NCI-H82 treated with DMSO at 0.1 percent for 48 hours (cell line): ENCODE measurements around the gene RCC2.
"Not testable (repeated sequence)": the region's sequence is repeated elsewhere in the genome, so short reads cannot be mapped to it uniquely, and the experiment has no call there.

Experiments used
- DNase-seq: peaks from one replicate; lab custom pipeline; 2025; ENCODE audit not compliant: unreplicated experiment; lab: John Stamatoyannopoulos, UW

RCC2 gene

DNA sequence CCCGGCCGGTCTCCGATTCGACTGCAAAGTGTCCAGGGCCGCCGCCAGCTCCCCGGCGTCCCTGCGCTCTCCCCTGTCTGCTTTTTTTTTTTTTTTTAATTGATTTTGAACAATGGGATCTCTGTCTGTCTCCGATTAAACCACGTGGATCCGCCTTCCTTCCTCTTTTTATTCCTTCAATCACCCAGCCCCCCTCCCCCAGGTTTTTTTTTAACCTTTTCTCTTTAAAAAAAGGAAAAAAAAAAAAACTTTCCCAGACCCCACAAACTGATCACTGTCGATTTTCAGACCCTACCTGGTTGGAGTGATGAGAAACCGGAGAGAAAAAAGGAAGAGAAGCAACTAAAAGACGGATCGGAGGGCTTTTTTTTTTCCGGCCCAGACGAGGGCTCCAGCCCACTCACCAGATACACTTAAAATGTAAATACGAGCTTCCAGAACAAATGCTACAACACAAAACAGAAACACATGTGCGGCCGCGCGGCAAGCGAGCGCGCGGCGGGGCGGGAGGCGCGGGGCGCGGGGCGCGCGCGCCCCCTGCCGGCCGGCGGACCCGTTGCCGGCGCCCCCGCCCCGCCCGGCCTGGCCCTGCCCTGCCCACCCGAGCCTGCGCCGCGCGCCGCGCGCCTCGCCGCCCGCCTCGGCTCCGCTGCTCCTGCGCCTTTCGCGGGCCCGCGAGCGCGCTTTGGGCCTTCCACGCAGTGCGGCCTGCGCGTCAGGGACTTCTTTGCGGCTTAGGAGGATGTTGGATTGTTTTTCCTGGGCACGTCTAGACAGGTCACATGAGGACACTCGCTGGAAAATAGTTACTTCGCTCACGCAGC is at the start of gene RCC2:
Gene RCC2 (minus strand): TSS at position 428 of the 824 bp plus-strand sequence. CDS start 1,163 bp downstream, outside the sequence.
- DNase-seq: peak; percentile 53

DNA sequence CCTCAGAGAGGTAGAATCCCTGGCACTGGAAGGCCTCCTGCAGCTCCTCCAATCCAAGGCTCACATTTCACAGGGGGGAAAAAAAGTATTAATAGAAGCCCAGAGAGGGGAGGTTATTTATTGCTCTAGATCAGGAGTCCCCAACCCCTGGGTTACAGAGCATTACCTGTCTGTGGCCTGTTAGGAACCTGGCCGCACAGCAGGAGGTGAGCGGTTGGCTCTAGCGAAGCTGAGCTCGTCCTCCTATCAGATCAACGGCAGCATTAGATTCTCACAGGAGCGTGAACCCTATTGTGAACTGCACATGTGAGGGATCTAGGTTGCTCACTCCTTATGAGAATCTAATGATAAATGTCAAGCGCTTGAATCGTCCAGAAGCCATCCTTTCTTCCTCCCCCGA is 46.8 kb upstream of the RCC2 start:
- no peak for DNase-seq

DNA sequence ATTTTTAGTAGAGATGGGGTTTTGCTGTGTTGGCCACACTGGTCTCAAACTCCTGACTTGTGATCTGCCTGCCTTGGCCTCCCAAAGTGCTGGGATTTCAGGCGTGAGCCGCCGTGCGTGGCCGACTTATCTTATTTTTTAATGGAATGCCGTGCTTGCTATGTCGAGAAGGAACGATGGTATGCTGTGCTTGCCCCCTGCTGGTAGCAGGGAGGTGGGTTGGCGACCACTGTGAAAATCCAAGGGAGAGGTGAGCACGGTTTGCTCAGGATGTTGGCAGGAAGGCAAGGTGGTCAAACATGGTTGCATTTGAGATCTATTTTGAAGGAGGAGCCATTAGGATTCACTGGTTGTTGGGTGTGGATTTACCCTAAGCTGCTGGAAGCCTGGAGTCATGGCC is 45.8 kb upstream of the RCC2 start:
- peak; percentile 5 for DNase-seq

DNA sequence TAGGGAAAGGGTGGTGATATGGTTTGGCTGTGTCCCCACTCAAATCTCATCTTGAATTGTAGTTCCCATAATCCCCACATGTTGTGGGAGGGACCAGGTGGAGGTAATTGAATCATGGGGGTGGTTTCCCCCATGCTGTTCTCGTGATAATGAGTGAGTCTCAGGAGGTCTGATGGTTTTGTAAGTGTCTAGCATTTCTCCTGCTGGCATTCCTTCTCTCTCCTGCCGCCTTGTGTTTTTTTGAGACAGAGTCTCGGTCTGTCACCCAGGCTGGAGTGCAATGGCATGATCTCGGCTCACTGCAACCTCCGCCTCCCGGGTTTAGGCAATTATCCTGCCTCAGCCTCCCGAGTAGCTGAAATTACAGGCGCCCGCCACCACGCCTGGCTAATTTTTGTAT is 42.5 kb upstream of the RCC2 start:
- not testable (repeated sequence) for DNase-seq

DNA sequence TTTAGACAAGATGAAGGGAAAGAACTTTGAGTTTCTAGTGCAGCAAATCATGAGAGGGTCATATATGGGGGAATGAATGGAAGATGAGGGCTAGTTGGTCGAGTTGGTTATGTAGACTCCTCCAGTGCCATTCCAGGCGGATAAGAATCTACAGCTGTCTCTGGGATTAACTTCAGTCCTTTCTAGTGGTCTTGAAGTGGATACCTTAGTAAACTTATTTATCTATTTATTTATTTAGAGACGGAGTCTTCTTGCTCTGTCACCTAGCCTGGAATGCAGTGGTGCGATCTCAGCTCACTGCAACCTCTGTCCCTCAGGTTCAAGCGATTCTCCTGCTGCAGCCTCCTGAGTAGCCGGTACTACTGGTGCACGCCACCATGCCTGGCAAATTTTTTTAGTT is 41.4 kb upstream of the RCC2 start:
- DNase-seq: no peak

DNA sequence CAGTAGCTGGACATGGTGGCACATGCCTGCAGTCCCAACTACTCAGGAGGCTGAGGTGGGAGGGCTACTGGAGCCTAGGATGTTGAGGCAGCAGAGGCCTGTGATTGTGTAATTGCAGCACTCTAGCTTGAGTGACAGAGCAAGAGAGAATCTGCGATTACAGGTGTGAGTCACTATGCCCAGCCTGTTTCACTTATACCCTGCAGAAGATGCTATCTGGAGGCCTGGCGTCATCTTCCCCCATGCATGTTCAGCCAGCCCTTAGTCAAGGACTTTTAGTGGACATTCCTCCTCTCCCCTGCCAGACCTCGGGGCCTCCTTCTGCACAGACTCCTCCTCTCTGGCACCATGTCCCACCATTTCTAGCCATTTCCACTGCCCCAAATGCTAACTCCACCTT is 36.3 kb upstream of the RCC2 start:
- no peak for DNase-seq

DNA sequence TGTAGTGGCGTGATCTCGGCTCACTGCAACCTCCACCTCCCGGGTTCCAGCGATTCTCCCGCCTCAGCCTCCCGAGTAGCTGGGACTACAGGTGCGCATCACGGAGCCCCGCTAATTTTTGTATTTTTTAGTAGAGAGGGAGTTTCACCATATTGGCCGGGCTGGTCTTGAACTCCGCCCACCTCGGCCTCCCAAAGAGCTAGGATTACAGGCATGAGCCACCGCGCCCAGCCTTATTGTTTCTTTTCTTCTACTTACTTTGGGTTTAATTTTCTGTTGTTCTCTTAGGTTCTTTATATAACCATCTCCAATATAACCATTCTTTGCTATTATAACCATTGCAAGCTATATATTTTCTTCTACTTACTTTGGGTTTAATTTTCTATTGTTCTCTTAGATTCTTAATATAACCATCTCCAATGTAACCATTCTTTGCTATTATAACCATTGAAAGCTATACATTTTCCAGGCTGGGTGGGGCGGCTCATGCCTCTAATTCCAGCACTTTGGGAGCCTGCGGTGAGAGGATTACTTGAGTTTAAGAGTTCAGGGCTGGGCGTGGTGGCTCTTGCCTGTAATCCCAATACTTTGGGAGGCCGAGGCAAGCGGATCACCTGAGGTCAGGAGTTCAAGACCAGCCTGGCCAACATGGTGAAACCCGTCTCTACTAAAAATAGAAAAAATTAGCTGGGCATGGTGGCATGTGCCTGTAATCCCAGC is 35.5 kb upstream of the RCC2 start:
- not testable (repeated sequence) for DNase-seq

DNA sequence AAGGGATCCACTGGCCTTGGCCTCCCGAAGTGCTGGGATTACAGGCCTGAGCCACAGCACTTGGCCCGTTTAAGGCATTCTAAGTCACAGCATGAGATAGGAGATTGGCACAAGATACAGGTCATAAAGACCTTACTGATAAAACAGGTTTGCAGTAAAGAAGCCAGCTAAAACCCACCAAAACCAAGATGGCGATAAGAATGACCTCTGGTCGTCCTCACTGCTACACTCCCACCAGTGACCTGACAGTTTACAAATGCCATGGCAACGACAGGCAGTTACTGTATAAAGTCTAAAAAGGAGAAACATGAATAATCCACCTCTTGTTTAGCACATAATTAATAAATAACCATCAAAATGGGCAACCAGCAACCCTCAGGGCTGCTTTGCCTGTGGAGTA is 33.3 kb upstream of the RCC2 start:
- DNase-seq: no peak

DNA sequence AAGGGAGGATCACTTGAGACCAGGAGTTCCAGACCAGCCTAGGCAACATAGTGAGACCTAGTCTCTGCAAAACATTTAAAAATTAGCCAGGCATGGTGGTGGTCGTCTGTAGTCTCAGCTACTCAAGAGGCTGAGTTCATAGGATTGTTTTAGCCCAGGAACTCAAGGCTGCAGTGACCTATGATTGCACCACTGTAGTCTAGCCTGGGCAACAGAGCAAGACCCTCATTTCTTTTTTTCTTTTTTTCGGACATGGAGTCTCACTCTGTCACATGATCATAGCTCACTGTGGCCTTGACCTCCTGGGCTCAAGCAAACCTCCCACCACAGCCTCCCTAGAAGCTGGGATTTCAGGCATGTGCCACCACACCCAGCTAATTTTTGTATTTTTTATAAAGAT is 31.9 kb upstream of the RCC2 start:
- DNase-seq: no peak

DNA sequence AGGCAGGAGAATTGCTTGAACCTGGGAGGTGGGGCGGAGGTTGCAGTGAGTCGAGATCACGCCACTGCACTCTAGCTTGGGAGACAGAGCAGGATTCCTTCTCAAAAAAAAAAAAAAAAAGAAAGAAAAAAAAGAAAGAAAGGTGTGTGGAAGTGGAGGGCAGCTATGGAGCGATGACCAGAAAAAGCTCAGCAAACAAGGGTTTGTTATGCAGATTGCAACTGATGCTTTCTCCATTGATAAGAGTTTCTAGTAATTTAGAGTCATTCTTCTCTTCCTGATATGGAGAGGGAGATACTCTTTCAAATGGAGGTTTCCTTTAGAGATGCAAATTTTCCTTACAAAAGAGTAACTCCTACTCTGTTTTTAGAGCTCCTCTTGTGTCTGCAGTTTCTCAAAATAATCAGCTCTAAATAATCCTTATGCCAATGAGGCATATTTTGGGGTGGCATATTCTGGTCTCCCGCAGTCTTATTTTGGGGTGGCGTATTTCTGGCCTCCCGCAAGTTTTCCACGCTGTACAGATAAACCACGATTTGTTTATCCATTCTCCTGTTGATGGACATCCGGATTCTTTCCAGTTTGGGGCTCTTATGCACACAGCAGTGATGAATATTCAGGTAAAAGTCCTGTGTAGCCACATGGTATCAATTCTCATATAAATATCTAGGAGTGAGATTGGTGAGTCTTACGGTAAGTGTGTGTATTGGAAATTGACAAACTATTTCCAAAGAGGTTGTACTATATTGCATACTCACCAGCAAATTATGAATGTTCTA is 30.7 kb upstream of the RCC2 start:
- no peak for DNase-seq

DNA sequence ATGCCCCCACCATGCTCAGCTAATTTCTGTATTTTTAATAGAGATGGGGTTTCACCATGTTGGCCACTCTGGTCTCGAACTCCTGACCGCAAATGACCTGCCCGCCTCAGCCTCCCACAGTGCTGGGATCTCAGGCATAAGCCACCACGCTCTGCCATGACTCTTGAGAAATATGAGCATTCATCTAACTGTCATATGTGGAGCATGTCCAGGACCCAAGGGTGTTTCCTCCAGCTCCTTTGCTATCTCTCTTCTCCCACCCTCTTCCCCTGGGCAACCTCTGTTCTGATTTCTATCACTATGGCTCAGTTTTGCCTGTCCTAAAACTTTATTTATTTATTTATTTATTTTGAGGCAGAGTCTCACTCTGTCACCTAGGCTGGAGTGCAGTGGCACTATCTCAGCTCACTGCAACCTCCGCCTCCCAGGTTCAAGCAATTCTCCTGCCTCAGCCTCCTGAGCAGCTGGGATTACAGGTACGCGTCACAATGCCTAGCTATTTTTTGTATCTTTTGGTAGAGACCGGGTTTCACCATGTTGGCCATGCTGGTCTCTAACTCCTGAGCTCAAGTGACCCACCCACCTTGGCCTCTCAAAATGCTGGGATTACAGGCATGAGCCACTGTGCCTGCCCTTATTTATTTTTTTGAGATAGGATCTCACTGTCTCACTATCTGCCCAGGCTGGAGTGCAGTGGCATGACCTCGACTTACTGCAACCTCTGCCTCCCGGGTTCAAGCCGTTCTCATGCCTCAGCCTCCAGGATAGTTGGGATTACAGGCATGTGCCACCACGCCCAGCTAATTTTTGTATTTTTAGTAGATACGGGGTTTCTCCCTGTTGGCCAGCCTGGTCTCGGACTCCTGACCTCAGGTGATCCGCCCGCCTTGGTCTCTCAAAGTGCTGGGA is 29.1 kb upstream of the RCC2 start:
- not testable (repeated sequence) for DNase-seq

DNA sequence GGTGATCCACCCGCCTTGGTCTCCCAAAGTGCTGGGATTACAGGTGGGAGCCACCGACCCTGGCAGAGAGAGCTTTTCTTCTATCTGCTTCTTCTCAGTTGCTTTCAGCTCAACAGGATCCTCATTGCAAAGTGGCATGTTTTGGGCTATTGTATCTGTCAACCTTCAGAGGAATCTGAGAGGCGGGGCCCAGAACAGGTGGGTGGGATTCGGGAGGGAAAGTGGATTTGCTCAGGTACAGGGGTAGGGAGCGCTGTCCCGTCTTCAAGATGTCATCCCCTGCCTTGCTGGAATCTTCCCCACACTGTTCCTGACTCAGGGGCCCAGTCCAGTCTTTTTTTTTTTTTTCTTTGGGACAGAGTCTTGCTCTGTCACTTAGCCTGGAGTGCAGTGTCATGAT is 26.9 kb upstream of the RCC2 start:
- DNase-seq: no peak

DNA sequence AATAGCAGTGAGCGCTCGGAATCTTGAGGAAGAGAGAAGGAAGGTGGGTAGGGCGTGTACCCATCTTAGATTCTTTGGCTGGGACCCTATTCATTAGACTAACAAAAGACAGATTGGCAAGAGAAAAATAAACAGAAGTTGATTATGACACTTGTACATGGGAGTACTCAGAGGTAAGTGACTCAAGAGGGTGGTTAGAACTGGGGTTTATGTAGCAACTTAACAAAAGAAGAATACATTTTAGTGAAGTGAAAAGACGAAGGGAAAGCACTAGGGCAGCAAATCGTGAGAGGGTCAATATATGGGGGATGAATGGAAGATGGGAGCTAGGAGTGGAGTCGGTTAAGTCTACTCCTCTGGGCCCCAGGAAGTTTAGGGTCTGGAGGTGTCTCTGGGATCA is 25.8 kb upstream of the RCC2 start:
- DNase-seq: no peak

DNA sequence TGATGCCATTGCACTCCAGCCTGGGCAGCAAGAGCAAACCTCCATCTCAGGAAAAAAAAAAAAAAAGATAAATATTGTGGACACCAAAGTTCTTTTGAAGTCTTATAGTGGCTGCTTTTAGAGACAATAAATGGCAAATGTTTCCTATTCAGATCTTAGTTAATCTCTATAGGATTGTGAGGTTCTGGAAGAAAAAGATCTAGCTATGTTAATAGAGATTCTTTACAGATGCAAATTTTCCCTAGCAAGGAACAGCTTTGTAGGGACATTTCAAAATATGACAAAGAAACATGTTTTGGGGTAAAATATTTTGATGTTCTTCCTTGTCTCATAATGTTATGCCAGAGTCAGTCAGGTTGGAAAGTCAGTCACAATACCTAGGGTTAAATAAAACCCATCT is 24.5 kb upstream of the RCC2 start:
- no peak for DNase-seq

DNA sequence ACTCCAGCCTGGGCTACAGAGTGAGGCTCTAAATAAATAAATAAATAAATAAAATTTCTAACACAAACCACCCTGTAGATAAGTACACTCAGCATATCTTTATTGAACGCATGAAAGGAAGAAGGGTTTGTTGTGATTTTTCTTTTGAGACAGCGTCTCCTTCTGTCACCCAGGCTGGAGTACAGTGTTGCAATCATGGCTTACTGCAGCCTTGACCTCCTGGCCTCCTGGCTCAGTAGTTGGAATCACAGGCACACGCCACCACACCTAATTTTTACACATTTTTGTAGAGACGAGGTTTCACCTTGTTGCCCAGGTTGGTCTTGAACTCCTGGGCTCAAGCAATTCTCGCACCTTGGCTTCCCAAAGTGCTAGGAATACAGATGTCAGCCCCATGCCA is 23.2 kb upstream of the RCC2 start:
- no peak for DNase-seq

DNA sequence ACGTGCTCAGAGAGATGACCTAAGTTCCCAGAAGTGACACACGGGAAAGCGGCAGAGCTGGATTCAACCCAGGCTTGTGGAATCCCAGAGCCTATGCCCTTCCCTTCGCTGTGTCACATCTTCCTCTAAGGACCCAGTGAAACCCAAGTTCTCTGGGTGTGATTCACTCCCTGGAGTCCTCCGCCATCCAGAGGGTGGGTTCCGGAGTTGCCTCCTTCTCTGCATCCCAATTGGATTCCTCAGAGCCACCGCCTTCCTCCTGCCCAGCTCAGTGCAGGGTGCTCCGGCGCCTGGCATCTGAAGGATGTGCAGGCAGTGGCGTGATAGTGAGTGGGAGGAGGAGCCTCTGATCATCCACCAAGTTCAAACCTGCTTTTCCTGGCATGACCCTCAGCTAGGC is 20.7 kb upstream of the RCC2 start:
- DNase-seq: no peak

DNA sequence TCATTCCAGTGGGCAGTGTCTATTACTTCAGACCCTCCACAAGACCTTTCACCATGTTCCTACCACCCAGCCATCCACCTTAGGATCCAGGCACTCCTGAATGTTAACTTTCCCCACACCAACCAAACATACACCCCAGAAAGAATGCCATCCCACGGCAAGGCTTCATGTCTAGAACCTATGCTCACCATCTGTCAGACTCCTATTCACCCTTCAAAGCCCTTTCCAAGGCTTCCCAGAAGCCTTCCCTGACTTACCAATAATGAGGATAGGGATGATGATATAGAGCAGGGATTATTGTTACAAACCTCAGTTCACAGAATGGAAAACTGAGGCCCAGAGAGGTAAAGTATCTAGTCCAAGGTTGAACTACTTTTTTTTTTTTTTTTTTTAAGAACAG is 19.3 kb upstream of the RCC2 start:
- DNase-seq: no peak

DNA sequence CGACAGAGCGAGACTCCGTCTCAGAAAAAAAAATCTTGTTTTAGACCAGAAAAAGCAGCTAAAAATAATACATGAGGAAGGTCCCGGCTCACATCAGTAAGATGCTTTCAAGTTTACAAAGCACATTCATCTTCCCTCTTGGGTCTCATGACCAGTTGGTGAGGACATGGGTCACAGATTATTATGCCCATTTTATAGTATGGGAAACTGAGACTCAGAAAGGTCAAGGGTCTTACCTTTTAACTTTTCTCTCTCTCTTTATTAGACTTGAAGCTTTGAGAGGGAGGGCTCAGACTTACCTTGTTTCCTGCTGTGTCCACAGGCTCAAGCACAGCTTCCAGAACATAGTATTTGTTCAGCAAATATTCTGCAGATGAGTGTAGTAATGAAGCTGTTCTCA is 13.2 kb upstream of the RCC2 start:
- DNase-seq: no peak

DNA sequence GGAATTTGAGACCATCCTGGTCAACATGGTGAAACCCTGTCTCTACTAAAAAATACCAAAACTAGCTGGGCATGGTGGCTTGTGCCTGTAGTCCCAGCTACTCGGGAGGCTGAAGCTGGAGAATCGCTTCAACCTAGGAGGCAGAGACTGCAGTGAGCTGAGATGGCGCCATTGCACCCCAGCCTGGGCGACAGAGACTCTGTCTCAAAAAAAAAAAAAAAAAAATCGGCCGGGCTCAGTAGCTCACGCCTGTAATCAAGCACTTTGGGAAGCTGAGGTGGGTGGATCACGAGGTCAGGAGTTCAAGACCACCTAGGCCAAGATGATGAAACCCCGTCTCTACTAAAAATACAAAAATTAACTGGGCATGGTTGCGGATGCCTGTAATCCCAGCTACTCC is 12.7 kb upstream of the RCC2 start:
- DNase-seq: not testable (repeated sequence)

DNA sequence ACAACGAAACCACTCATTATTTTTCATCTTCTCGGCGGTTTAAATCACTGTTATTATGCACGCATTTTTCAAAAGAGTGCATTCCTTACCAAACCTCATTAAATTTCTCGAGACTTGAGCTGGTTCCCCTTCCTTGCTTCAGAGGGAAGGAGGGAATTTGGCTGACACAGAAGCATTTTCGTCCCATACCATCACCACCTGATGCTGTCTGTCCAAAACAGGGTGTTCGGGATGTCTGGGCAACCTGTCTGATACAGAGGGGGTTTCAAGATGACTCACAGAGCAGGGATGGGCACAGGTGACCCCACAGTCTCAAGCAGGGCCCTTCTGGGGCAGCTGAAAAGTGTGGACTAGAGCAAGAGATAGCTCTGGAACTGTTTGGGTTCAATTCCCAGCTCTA is 12.3 kb upstream of the RCC2 start:
- no peak for DNase-seq

DNA sequence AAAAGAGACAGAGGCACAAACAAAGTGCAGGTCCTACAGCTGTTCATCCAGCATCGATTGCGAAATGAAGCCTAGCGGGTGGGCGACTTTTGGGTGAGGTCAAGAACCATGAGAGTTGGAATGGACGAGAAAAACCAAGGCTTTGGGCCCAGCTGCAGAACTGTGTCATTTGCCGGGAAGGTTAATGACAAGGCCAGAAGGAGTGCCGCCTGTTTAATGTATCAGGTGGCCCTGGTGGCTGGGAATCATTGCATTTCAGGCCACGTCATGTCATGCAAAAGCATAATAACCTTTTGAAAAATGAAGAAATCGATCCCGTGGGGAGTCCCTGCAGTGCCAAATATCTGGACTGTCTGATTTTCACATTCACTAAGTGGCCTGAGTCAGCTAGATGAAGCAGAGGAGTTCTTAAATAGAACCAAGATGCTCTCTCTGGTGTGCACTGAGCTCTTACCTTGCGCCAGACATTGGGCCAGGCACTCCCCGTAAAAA is 8.1 kb upstream of the RCC2 start:
- DNase-seq: no peak
